HL-60 (cell line): Measurements from ENCODE around the gene DENND6B.

Experiments
- DNase-seq, 2 experiments: peaks; one replicate each; pipeline ENCODE4 v3.0.0-alpha.2; 2010 to 2020; ENCODE audit warnings: low read depth in 1 of 2, low spot score in 1 of 2
- H3K27ac ChIP-seq: fragments of 250-450 bp; sonication (Bioruptor Pico); replicated peaks from 2 replicates; pipeline ENCODE4 v1.5.1; 2020; ENCODE audit warnings: mild to moderate bottlenecking, moderate library complexity
- H3K27me3 ChIP-seq: fragments of 250-450 bp; sonication (Bioruptor Pico); 2 replicates; pipeline ENCODE4 v1.5.1; 2021; ENCODE audit warnings: mild to moderate bottlenecking, moderate library complexity; ENCODE audit not compliant: insufficient read depth, poor library complexity, severe bottlenecking
- H3K4me3 ChIP-seq: replicated peaks from 2 replicates; pipeline ENCODE4 v1.5.1; 2011; ENCODE audit warnings: mild to moderate bottlenecking, control low read depth, low read length; ENCODE audit not compliant: insufficient read depth
- CTCF ChIP-seq: IDR thresholded peaks from one replicate; pipeline ENCODE4 v1.5.1; 2011; ENCODE audit warnings: low read length, control low read depth, inconsistent platforms; ENCODE audit not compliant: insufficient read depth
- GABPA ChIP-seq: IDR thresholded peaks from 2 replicates; pipeline ENCODE4 v1.6.1; 2012; ENCODE audit warnings: low read depth
- POLR2AphosphoS5 ChIP-seq: IDR thresholded peaks from 2 replicates; pipeline ENCODE4 v1.6.1; 2012; ENCODE audit warnings: low read depth
- SPI1 ChIP-seq: IDR thresholded peaks from 2 replicates; pipeline ENCODE4 v1.6.1; 2012; ENCODE audit warnings: low read depth, mild to moderate bottlenecking, borderline replicate concordance
- TF ChIP-seq, protein P1 (sequence below): IDR thresholded peaks from 2 replicates; pipeline ENCODE4 v1.6.1; 2012; ENCODE audit warnings: low read depth; ENCODE audit not compliant: insufficient replicate concordance

The DENND6B gene

GRCh38 chr22:50280022-50280707 is 46.6 kb downstream of the DENND6B start:
- Histone ChIP-seq H3K4me3 (no peak overlapping the region), H3K27me3 (no peaks in the 10 kb centered on the region), H3K27ac (no peak overlapping the region)
- TF ChIP-seq, protein P1, sequence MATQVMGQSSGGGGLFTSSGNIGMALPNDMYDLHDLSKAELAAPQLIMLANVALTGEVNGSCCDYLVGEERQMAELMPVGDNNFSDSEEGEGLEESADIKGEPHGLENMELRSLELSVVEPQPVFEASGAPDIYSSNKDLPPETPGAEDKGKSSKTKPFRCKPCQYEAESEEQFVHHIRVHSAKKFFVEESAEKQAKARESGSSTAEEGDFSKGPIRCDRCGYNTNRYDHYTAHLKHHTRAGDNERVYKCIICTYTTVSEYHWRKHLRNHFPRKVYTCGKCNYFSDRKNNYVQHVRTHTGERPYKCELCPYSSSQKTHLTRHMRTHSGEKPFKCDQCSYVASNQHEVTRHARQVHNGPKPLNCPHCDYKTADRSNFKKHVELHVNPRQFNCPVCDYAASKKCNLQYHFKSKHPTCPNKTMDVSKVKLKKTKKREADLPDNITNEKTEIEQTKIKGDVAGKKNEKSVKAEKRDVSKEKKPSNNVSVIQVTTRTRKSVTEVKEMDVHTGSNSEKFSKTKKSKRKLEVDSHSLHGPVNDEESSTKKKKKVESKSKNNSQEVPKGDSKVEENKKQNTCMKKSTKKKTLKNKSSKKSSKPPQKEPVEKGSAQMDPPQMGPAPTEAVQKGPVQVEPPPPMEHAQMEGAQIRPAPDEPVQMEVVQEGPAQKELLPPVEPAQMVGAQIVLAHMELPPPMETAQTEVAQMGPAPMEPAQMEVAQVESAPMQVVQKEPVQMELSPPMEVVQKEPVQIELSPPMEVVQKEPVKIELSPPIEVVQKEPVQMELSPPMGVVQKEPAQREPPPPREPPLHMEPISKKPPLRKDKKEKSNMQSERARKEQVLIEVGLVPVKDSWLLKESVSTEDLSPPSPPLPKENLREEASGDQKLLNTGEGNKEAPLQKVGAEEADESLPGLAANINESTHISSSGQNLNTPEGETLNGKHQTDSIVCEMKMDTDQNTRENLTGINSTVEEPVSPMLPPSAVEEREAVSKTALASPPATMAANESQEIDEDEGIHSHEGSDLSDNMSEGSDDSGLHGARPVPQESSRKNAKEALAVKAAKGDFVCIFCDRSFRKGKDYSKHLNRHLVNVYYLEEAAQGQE, result no peak
- TF ChIP-seq SPI1, result no peak
- TF ChIP-seq GABPA, result no peak
- no peak for TF ChIP-seq POLR2AphosphoS5
- TF ChIP-seq CTCF, result no peak
- DNase-seq, result no peak

DNA sequence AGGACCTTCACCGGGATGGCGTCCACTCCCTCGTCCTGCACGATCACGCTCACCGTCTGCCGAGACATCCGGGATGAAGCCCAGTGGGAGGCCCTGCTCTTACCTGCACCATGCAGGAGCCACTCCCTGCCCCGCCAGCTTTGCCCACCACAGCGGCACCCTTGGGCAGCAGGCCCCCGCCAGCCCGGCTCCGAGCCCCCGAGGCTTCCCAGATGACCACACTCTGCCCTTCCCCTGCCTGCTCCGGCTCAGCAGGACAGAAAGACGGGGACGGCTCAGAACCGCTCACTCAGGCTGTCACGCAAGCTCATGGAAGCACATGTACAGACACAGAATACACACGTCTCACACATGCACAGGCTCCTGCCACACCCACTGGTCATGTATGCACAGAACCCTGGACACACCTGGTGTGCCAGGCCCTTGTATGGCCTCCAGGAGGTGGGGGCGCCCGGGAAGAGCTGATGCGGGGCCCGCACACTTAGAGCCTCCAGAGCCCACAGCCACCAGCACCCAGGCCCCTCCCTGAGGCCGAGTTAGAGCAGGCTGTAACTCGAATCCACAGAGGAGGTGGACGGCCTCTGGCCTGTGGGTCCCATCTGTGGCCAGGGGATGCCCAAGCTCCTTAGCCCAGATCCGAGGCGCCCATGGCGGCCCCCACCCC is 47.7 kb downstream of the DENND6B start:
- DNase-seq, result no peak
- no peak overlapping the region for H3K27ac ChIP-seq
- no peaks in the 10 kb centered on the region for H3K27me3 ChIP-seq
- TF ChIP-seq GABPA, result no peak
- TF ChIP-seq CTCF, result no peak
- TF ChIP-seq, protein P1, result no peak
- no peak for TF ChIP-seq SPI1
- TF ChIP-seq POLR2AphosphoS5, result no peak
- H3K4me3 ChIP-seq, result no peak overlapping the region

GRCh38 chr22:50278461-50278860 is 48.4 kb downstream of the DENND6B start:
- no peak overlapping the region for H3K27ac ChIP-seq
- no peak for DNase-seq
- TF ChIP-seq, protein P1, result no peak
- no peak for TF ChIP-seq SPI1
- no peak for TF ChIP-seq CTCF
- no peak for TF ChIP-seq GABPA
- no peak for TF ChIP-seq POLR2AphosphoS5
- no peak overlapping the region for H3K4me3 ChIP-seq
- H3K27me3 ChIP-seq, result no peaks in the 10 kb centered on the region
